Neural cell (in vitro differentiated cells): ENCODE results near the gene NTN4. TPM values are rescaled to one million over a fixed set of nuclear protein-coding genes. Genes with fewer than 3 reads are reported as not detected.

Experiments
- H2AFZ ChIP-seq: fragments of 200-600, 300-800 bp; sonication (generic), shearing (Covaris generic); 2 replicates; pipeline ENCODE4 v1.6.0; 2014; ENCODE audit warnings: low read depth, mild to moderate bottlenecking, antibody characterized with exemption, low read length, moderate library complexity
- H3F3A ChIP-seq: fragments of 200-600 bp; shearing (Covaris generic); 2 replicates; pipeline ENCODE4 v1.6.1; 2016; ENCODE audit warnings: mild to moderate bottlenecking, moderate library complexity, mixed read lengths, antibody characterized with exemption, low read length; ENCODE audit not compliant: insufficient read depth, poor library complexity, severe bottlenecking
- H3K27ac ChIP-seq: fragments of 200-600, 300-800 bp; sonication (generic), shearing (Covaris generic); 2 replicates; pipeline ENCODE4 v1.5.1; 2014; ENCODE audit warnings: mild to moderate bottlenecking, low read length, moderate library complexity
- H3K27me3 ChIP-seq: fragments of 300-800, 200-600 bp; sonication (generic), shearing (Covaris generic); 2 replicates; pipeline ENCODE4 v1.6.0; 2014; ENCODE audit warnings: mild to moderate bottlenecking, low read depth, low read length, moderate library complexity; ENCODE audit not compliant: insufficient read depth
- H3K36me3 ChIP-seq: fragments of 300-800, 200-600 bp; sonication (generic), shearing (Covaris generic); 2 replicates; pipeline ENCODE4 v1.5.1; 2014; ENCODE audit warnings: mild to moderate bottlenecking, antibody characterized with exemption, low read length, moderate library complexity; ENCODE audit not compliant: insufficient read depth
- H3K4me2 ChIP-seq: fragments of 300-800, 200-600 bp; sonication (generic), shearing (Covaris generic); 2 replicates; pipeline ENCODE4 v1.6.0; 2014; ENCODE audit warnings: mild to moderate bottlenecking, low read length
- H3K4me3 ChIP-seq: fragments of 300-800, 200-600 bp; sonication (generic), shearing (Covaris generic); 2 replicates; pipeline ENCODE4 v1.5.1; 2014; ENCODE audit warnings: mild to moderate bottlenecking, low read length, moderate library complexity
- H3K79me2 ChIP-seq: fragments of 200-600 bp; shearing (Covaris generic); replicated peaks from 2 replicates; pipeline ENCODE4 v1.6.0; 2014; ENCODE audit warnings: mild to moderate bottlenecking, low read length, moderate library complexity; ENCODE audit not compliant: insufficient read depth
- H3K9ac ChIP-seq: fragments of 300-800, 200-600 bp; sonication (generic), shearing (Covaris generic); 2 replicates; pipeline ENCODE4 v1.6.1; 2016; ENCODE audit warnings: mild to moderate bottlenecking, low read length, mixed read lengths
- H3K9me2 ChIP-seq: fragments of 200-600 bp; shearing (Covaris generic); 2 replicates; pipeline ENCODE4 v1.6.1; 2016; ENCODE audit warnings: mild to moderate bottlenecking, low read length, mixed read lengths; ENCODE audit not compliant: insufficient read depth
- H3K9me3 ChIP-seq: fragments of 200-600, 300-800 bp; sonication (generic), shearing (Covaris generic); 2 replicates; pipeline ENCODE4 v1.6.1; 2016; ENCODE audit warnings: mild to moderate bottlenecking, mixed run types, low read length, moderate library complexity, mixed read lengths
- H4K20me1 ChIP-seq: fragments of 200-600 bp; shearing (Covaris generic); 2 replicates; pipeline ENCODE4 v1.6.1; 2016; ENCODE audit warnings: mild to moderate bottlenecking, mixed run types; ENCODE audit not compliant: insufficient read depth
- CTCF ChIP-seq: fragments of 450-650 bp; IDR thresholded peaks from 2 replicates; pipeline ENCODE4 v1.5.1; 2014; ENCODE audit warnings: antibody characterized with exemption, mild to moderate bottlenecking, moderate library complexity; ENCODE audit not compliant: poor library complexity, severe bottlenecking
- EP300 ChIP-seq: fragments of 450-650 bp; conservative IDR thresholded peaks from 2 replicates; pipeline ENCODE4 v1.6.1; 2014; ENCODE audit warnings: antibody characterized with exemption, mild to moderate bottlenecking, moderate library complexity; ENCODE audit not compliant: poor library complexity, severe bottlenecking
- EZH2 ChIP-seq: fragments of 200-600, 300-800 bp; shearing (Covaris generic), sonication (generic); IDR thresholded peaks from 2 replicates; pipeline ENCODE4 v1.6.1; 2014; ENCODE audit warnings: antibody characterized with exemption, low read length, borderline replicate concordance, mild to moderate bottlenecking; ENCODE audit not compliant: insufficient read depth, poor library complexity, severe bottlenecking
- MXI1 ChIP-seq: fragments of 450-650 bp; conservative IDR thresholded peaks from 2 replicates; pipeline ENCODE4 v1.6.1; 2014; ENCODE audit warnings: antibody characterized with exemption, mild to moderate bottlenecking; ENCODE audit not compliant: poor library complexity, severe bottlenecking
- POLR2AphosphoS5 ChIP-seq: IDR thresholded peaks from 2 replicates; pipeline ENCODE4 v1.6.1; 2012
- RAD21 ChIP-seq: fragments of 450-650 bp; conservative IDR thresholded peaks from 2 replicates; pipeline ENCODE4 v1.6.1; 2014; ENCODE audit warnings: antibody characterized with exemption, mild to moderate bottlenecking, moderate library complexity
- REST ChIP-seq: IDR thresholded peaks from 2 replicates; pipeline ENCODE4 v1.6.1; 2012; ENCODE audit warnings: borderline replicate concordance
- SMC3 ChIP-seq: fragments of 450-650 bp; conservative IDR thresholded peaks from 2 replicates; pipeline ENCODE4 v1.6.1; 2014; ENCODE audit warnings: antibody characterized with exemption, mild to moderate bottlenecking, moderate library complexity; ENCODE audit not compliant: poor library complexity
- TAF1 ChIP-seq: IDR thresholded peaks from 2 replicates; pipeline ENCODE4 v1.6.1; 2012; ENCODE audit warnings: low read depth
- polyA plus RNA-seq: library from polyadenylated mRNA; depleted of rRNA; stranded (reverse); fragments of >200 nt; gene quantifications from 2 replicates; pipeline ENCODE4 v1.2.3, GENCODE V29; 2014

NTN4 gene
- polyA plus RNA-seq, 1 donor from 2014 or later, result 12.4 TPM

- no peak overlapping the region for H3K27ac ChIP-seq
- no peaks in the 10 kb centered on the region for H3K36me3 ChIP-seq
- no peak overlapping the region for H3K9ac ChIP-seq
- no peaks in the 10 kb centered on the region for H3F3A ChIP-seq
- no peak overlapping the region for H2AFZ ChIP-seq
- H3K4me3 ChIP-seq, result no peak overlapping the region
- no peaks in the 10 kb centered on the region for H3K9me3 ChIP-seq
- H3K27me3 ChIP-seq, result no peaks in the 10 kb centered on the region
- no peaks in the 10 kb centered on the region for H3K9me2 ChIP-seq
- H3K79me2 ChIP-seq, result no peaks in the 10 kb centered on the region
- no peaks in the 10 kb centered on the region for H4K20me1 ChIP-seq
- TF ChIP-seq REST (no peak), CTCF (no peak), MXI1 (no peak), SMC3 (no peak), POLR2AphosphoS5 (no peak), TAF1 (no peak), RAD21 (no peak), EZH2 (no peak), EP300 (no peak)
- H3K4me2 ChIP-seq, result no peak overlapping the region
These were observed 17.2 kb downstream of the NTN4 start for GRCh38 chr12:95773320-95773719.

- Histone ChIP-seq H3K4me2 (no peak overlapping the region), H3K9ac (no peak overlapping the region), H4K20me1 (no peaks in the 10 kb centered on the region), H3K36me3 (no peaks in the 10 kb centered on the region), H3K79me2 (no peaks in the 10 kb centered on the region), H3K4me3 (no peak overlapping the region), H2AFZ (no peak overlapping the region), H3F3A (no peaks in the 10 kb centered on the region), H3K27me3 (no peaks in the 10 kb centered on the region), H3K27ac (no peak overlapping the region), H3K9me3 (no peaks in the 10 kb centered on the region), H3K9me2 (no peaks in the 10 kb centered on the region)
- no peak for TF ChIP-seq RAD21
- no peak for TF ChIP-seq CTCF
- no peak for TF ChIP-seq POLR2AphosphoS5
- TF ChIP-seq TAF1, result no peak
- TF ChIP-seq REST, result no peak
- no peak for TF ChIP-seq MXI1
These were observed 22.9 kb downstream of the NTN4 start for GRCh38 chr12:95767703-95768102.
